ENCODE results near the gene CLK4. TPM values are rescaled to one million over a fixed set of nuclear protein-coding genes. Genes with fewer than 3 reads are reported as not detected.

The CLK4 gene
- total and polyA plus RNA-seq, 2 of the 8 experiments (the other 6 are each of a cell fraction or from before 2014, with no cell fraction given) = 8.1 to 12.6 TPM

GRCh38 chr5:178582291-178582690 is 44.6 kb downstream of the CLK4 start:
- H3K56ac ChIP-seq (replicated peaks; ENCODE audit: insufficient read length, low read depth, low read length) = no peak overlapping the region
- 0 out of 2 replicates have a peak overlapping the region, but pooled peaks have one; percentile 30 for H2BK12ac ChIP-seq (ENCODE audit: low read depth, low read length)
- peaks cover 0 to 7% of the 10 kb centered on the region in 2 experiments for H4K20me1 ChIP-seq (replicated peaks in 1 of 2; ENCODE audit: control insufficient read depth in 1 of 2, insufficient read depth in 2 of 2, low read length in 2 of 2)
- FAIRE-seq (no peak), DNase-seq (ENCODE audit: low read depth in 1 of 2, low spot score in 2 of 2) (no peak)
- no peak overlapping the region for H4K5ac ChIP-seq (ENCODE audit: insufficient read length, low read depth, low read length)
- no peak overlapping the region for H3K4me3 ChIP-seq (ENCODE audit: extremely low read depth in 1 of 4, insufficient read depth in 2 of 4, low read depth in 3 of 4, low read length in 4 of 4)
- peaks cover 0 to 4% (median 2%) of the 10 kb centered on the region in 4 experiments; a peak in 3 of 7 replicates for H3K27me3 ChIP-seq (replicated peaks in 1 of 4; ENCODE audit: control insufficient read depth in 3 of 4, extremely low read depth in 1 of 4, insufficient read depth in 3 of 4, low read length in 3 of 4)
- H3K79me2 ChIP-seq (ENCODE audit: control insufficient read depth in 1 of 2, insufficient read depth in 2 of 2, low read length in 2 of 2) = no peaks in the 10 kb centered on the region
- no peak overlapping the region for H2BK20ac ChIP-seq (ENCODE audit: low read length)
- H3K23ac ChIP-seq (ENCODE audit: insufficient read length) = no peak overlapping the region
- H2AFZ ChIP-seq (ENCODE audit: low read length) = no peak overlapping the region
- ChIA-PET CTCF (ENCODE audit: partially characterized antibody) (interaction anchor here (1.2 to 2.0 kb wide), 2 partner anchors 10 to 121 kb away, joined by 5 to 7 read pairs; no protein-coding TSS in a partner anchor), POLR2A (ENCODE audit: partially characterized antibody) (no interaction called here)
- no peak overlapping the region for H3K4me2 ChIP-seq (ENCODE audit: insufficient read depth in 1 of 2, low read depth in 2 of 2, low read length in 2 of 2)
- H2BK120ac ChIP-seq (replicated peaks; ENCODE audit: low read depth, low read length) = no peak overlapping the region
- peaks cover 2 to 3% of the 10 kb centered on the region in 2 experiments; a peak in 2 of 4 replicates for H3K9me3 ChIP-seq (ENCODE audit: insufficient read depth in 2 of 2, low read depth in 1 of 2, low read length in 1 of 2)
- 90% methylated on average over 13 of the region's 13 CpGs; no CpG with 5 or more reads in 1 of the 2 experiments for WGBS, 2 experiments (ENCODE audit: extremely low coverage in 1 of 2, insufficient coverage in 1 of 2, insufficient read length in 1 of 2, insufficient replicate concordance in 2 of 2, low coverage in 1 of 2, low lambda C conversion rate in 2 of 2, missing lambda C conversion rate in 1 of 2)
- H2BK15ac ChIP-seq (ENCODE audit: low read length) = no peak overlapping the region
- H3K4ac ChIP-seq (replicated peaks; ENCODE audit: insufficient read length, low read depth, low read length) = no peak overlapping the region
- no peak for TF ChIP-seq CHD2 (IDR thresholded peaks at IDR 0.05; ENCODE audit: low read length)
- TF ChIP-seq EGR1 (IDR thresholded peaks at IDR 0.05; ENCODE audit: borderline replicate concordance, low read depth, low read length) = no peak
- TF ChIP-seq CBX5 (IDR thresholded peaks at IDR 0.05; ENCODE audit: low read depth, low read length) = no peak
- no peak for TF ChIP-seq ATF3 (IDR thresholded peaks at IDR 0.05; ENCODE audit: insufficient read depth, low read depth, low read length)
- TF ChIP-seq POLR2AphosphoS5 (IDR thresholded peaks at IDR 0.05; ENCODE audit: low read depth, low read length) = no peak
- TF ChIP-seq HDAC6 (IDR thresholded peaks at IDR 0.05; ENCODE audit: low read depth, low read length) = no peak
- TF ChIP-seq GABPA (IDR thresholded peaks at IDR 0.05; ENCODE audit: borderline replicate concordance, insufficient read depth, low read length) = no peak
- TF ChIP-seq JUN (IDR thresholded peaks at IDR 0.05; ENCODE audit: low read depth, low read length) = no peak
- no peak for TF ChIP-seq GTF2F1 (IDR thresholded peaks at IDR 0.05; ENCODE audit: borderline replicate concordance, low read depth, low read length)
- TF ChIP-seq SP2 (IDR thresholded peaks at IDR 0.05; ENCODE audit: low read length) = no peak
- no peak for TF ChIP-seq SAP30 (IDR thresholded peaks at IDR 0.05; ENCODE audit: insufficient read depth, insufficient replicate concordance, low read length)
- no peak for TF ChIP-seq SUZ12 (IDR thresholded peaks at IDR 0.05; ENCODE audit: low read length)
- no peak for TF ChIP-seq NRF1 (IDR thresholded peaks at IDR 0.05; ENCODE audit: low read depth, low read length)
- no peaks in the 10 kb centered on the region for H3K36me3 ChIP-seq (ENCODE audit: control insufficient read depth in 2 of 4, insufficient read depth in 4 of 4, low read length in 3 of 4)
- H3K14ac ChIP-seq (ENCODE audit: insufficient read length) = no peak overlapping the region
- H3K23me2 ChIP-seq (ENCODE audit: low read depth, low read length) = 0 out of 2 replicates have a peak, but pooled peaks cover under 1% of the 10 kb centered on the region
- no peaks in the 10 kb centered on the region for H3K79me1 ChIP-seq (ENCODE audit: low read depth, low read length)
- no peak overlapping the region for H4K8ac ChIP-seq (ENCODE audit: extremely low read depth, insufficient read depth, low read length)
- no peak overlapping the region for H3K9ac ChIP-seq (replicated peaks in 1 of 4; ENCODE audit: extremely low read depth in 1 of 4, low read depth in 3 of 4, low read length in 3 of 4)
- H3K18ac ChIP-seq (ENCODE audit: extremely low read depth, low read length) = no peak overlapping the region
- H4K91ac ChIP-seq (replicated peaks; ENCODE audit: insufficient read length, low read length) = no peak overlapping the region
- no peak overlapping the region for H3K27ac ChIP-seq (ENCODE audit: low read depth, low read length)
- peaks cover 0 to 7% (median 1%) of the 10 kb centered on the region in 4 experiments; a peak in 3 of 7 replicates for H3K4me1 ChIP-seq (replicated peaks in 1 of 4; ENCODE audit: control insufficient read depth in 3 of 4, insufficient read depth in 4 of 4, low read length in 3 of 4)
- H2BK5ac ChIP-seq (ENCODE audit: low read depth, low read length) = no peak overlapping the region
- no peak overlapping the region for H2AK5ac ChIP-seq (ENCODE audit: low read depth, low read length)

All from H1 (cell line).